Pons (tissue), 1 donor: Measurements from ENCODE around the gene ADORA1.

Source experiments
- DNase-seq: peaks from one replicate; pipeline ENCODE4 v3.0.0-alpha.2; 2016; ENCODE audit warnings: low spot score

The ADORA1 gene

DNA sequence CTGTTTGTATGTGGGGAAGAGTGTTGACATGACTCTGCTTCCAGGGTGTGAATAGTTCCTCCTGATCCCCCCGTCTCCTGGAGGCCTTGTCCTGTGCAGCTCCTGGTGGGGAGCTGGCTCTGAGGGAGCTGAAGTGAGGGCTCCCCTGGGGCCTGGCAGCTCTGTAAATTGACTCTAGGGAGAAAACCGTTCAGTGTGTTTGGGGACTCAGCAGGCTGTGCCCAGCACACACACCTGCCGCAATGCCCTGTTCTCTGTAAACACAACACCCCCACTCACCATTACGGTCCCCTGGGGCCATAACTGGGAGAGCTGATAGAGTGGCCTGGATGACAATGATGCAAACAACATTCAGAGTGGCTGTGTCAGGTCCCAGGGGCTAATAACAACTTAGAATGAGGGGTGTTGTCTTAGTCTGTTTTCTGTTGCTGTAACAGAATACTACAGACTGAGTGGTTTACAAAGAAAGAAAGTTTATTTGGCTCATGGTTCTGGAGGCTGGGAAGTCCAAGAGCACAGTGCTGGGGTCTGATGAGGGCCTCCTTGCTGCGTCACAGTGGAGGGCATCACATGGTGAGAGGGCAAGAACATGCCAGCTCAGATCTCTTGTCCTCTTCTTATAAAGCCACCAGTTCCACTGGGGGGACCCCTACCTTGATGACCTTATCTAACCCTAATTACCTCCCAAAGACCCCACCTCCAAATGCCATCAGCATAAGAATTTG, 15.3 kb downstream of the ADORA1 start:
- DNase-seq: no peak

- DNase-seq: no peak
Measured at GRCh38 chr1:203143641-203144040, 16.1 kb downstream of the ADORA1 start.

GRCh38 chr1:203144661-203145060, 17.1 kb downstream of the ADORA1 start:
- peak; percentile 97 for DNase-seq

- DNase-seq: no peak
Measured at GRCh38 chr1:203145321-203146041, 18.0 kb downstream of the ADORA1 start.

DNA sequence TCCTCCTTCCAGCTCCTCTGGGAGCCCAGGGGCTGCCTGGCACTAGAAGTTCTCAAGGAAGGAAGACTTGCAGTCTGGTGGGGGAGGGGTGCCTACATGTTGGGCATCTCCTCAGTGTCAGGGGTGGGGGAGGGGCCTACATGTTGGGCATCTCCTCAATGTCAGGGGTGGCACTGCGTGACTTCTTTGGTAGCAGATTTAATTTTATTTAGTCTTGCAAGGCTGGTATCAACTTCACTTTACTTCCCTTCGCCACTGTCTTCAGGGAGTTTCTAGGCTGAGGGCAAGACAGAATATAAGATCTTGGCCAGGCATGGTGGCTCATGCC, 18.5 kb downstream of the ADORA1 start:
- DNase-seq: no peak

DNA sequence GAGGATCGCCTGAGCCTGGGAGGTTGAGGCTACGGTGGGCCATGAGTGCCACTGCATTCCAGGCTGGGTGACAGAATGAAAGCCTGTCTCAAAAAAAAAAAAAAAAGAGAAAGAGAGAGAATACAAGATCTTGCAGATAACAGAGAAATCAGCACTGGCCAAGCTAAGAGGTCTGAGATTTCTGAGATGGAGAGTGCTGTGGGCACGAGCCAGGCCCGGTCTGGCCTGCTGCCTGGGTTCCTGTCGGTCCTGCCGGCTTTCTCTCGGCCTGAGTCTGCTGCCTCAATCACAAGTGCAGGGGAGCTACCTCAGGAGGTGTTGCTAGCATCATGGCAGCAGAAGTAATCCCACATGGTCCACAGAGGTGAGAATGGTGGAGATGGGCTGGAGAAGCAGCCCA, 19.0 kb downstream of the ADORA1 start:
- no peak for DNase-seq

- DNase-seq: peak; percentile 93
Measured at GRCh38 chr1:203147376-203147775, 19.9 kb downstream of the ADORA1 start.

- no peak for DNase-seq
Measured at GRCh38 chr1:203148127-203148526, 20.6 kb downstream of the ADORA1 start.

DNA sequence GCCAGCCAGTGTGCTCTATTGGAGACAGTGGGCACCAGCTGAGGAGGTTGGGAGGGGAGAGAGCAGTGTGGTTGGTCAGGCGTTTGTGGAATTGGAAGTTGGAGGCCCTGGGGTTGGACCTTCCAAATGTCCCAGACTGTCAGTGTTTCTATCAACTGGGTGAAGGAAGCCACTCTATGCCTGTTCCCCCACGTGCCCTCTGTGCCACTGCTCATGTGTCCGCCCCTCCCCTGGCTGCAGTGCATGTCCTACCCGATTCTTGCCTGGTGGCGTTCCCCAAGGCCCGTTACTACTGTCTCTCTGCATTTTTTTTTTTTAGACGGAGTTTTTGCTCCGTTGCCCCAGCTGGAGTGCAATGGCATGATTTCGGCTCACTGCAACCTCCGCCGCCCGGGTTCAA, 21.1 kb downstream of the ADORA1 start:
- DNase-seq: no peak

DNA sequence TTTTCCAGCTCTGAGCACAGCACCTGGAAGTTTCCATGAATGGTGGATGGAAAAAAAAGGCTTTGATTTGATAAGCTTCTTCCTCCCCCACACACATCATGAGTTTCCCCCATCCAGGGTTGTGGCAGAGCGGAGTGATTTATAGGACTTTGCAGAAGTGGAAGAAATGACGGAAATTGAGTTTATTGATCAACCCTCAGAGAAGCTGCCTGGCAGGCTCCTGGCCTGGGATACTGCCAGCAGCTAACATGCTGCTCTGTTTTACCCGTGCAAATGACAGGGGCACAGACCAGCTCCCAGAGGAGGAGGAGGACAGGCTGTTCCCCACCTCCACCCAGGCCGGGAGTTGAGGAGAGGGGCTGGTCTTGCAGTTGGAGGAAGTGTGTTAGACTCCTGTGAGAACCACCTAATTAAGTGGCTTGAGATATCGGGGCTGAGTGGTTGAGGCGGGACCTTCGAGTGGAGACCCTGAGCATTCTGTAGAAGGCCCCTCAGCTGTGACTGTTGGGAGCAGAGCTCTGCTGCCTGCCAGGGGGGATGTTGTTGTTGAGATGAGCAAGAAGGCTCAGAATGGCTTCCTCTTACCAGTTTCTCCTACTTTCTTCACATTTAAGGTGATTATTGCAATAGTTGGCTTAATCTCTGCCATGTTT, 21.8 kb downstream of the ADORA1 start:
- no peak for DNase-seq

- DNase-seq: no peak
Measured at GRCh38 chr1:203150511-203151297, 23.2 kb downstream of the ADORA1 start.

DNA sequence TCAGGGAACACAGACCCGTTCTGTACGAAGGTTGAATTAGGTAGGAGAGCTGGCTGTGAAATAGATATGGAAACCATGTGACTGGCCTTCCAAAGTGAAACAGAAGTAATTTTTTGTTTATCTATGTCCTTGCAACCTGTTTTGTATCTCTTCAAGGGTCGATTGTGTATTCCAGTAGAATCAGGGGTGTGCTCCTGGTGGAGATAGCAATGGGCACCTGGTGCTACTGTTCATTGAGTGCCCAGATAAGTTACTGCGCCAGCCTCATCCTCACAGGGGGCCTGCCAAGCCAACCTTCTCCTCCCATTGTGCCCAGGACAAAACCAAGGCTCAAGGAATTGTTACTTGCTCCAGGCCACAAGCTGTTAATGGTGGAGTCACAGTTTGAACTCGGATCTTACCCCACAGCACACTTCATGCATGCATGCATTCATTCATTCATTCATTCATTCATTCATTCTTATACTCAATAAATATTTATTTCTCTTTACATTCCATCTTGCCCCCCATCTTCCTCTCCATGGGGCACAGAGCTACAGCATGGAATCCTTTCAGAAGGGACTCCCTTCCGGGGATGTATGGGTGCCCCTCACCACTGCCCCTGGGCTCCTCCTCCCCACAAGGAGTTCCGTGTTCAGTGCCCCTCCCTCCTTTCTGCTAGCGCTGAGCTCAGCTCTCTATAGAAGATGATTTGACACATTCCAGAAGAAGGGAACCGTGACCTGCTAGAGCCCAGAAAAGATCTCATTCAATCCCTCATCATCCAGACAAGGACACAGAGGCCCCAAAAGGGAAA, 24.0 kb downstream of the ADORA1 start:
- DNase-seq: no peak

- no peak for DNase-seq
Measured at GRCh38 chr1:203152158-203153034, 24.9 kb downstream of the ADORA1 start.

GRCh38 chr1:203153051-203153988, 25.8 kb downstream of the ADORA1 start:
- peak; percentile 85 for DNase-seq

GRCh38 chr1:203153989-203154821, 26.7 kb downstream of the ADORA1 start:
- DNase-seq: no peak

DNA sequence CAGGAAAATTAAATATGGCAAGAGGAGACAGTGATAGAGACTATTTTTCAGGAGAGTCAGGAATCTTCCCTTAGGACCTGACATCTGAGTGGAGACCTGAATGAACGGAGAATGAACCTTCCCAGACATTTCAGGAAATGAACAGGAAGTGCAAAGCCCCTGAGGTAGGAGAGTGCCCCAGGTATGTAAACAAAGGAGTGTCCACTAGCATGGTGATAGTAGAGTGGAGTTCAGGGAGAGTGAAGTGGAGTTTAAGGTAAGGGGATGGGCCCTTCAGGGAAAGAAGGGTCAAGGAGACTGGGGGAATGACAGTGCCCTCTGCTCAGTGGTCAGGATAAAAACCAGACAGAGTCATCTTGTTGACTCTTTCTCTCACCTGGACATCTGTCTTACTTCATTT, 28.8 kb downstream of the ADORA1 start:
- DNase-seq: no peak

- no peak for DNase-seq
Measured at GRCh38 chr1:203158423-203158822, 30.9 kb downstream of the ADORA1 start.

DNA sequence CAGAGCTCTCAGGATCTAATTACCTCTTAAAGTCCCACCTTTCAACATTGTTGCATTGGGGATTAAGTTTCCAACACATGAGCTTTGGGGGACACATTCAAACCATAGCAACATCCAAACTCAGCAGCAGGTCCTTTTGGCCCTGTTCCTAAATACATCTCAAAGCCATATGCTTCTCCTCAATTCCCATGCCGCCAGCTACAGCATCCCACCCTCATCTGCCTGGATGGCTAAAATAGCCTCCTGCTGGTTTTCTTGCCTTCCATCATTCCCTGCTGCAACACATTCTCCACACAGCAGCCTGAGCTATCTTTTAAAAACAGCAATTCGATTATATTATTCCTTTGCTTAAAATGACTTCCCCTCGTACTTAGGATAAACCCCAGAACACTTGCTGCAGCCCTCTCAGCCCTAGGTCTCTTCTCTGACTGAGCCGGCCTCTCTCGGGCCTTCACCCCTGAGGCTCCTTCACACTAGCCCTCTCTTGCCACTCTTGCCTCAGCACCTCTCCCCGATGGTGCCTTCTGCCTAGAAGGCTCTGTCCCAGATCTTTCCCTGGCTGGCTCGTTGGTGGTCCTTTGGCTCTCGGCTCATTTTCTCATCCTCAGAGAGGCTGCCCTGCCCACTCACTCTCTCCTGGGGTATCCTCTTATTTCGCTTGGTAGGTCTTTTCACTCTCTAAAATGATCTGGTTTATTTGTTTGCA, 31.6 kb downstream of the ADORA1 start:
- no peak for DNase-seq
